RWPE1 (cell line): ENCODE data around the gene CRABP2.
A peak's percentile ranks its signal among the peaks of the same experiment; 100 is the strongest.

ENCODE experiments used
- CTCF ChIA-PET: fragments of 350-600 bp; sonication (Branson Sonifier 250); formaldehyde crosslinking; extraction: SDS; loops from one replicate; lab custom pipeline; 2021; lab: Yijun Ruan, JAX
- POLR2A ChIA-PET: fragments of 400-600 bp; formaldehyde crosslinking; extraction: SDS; loops from one replicate; lab custom pipeline; 2020; ENCODE audit warnings: antibody characterized with exemption; ENCODE audit not compliant: low non-redundant PET; lab: Yijun Ruan, JAX
- DNase-seq: peaks from one replicate; pipeline ENCODE4 v3.0.0; 2012; ENCODE audit warnings: low spot score
- H3K27ac ChIP-seq: fragments of 450-650 bp; 2 replicates; pipeline ENCODE4 v1.5.1; 2017
- TF ChIP-seq, protein P1 (sequence below): fragments of 450-650 bp; conservative IDR thresholded peaks from 2 replicates; pipeline ENCODE4 v1.5.1; 2017; ENCODE audit warnings: low read depth, mild to moderate bottlenecking

The CRABP2 gene

DNA sequence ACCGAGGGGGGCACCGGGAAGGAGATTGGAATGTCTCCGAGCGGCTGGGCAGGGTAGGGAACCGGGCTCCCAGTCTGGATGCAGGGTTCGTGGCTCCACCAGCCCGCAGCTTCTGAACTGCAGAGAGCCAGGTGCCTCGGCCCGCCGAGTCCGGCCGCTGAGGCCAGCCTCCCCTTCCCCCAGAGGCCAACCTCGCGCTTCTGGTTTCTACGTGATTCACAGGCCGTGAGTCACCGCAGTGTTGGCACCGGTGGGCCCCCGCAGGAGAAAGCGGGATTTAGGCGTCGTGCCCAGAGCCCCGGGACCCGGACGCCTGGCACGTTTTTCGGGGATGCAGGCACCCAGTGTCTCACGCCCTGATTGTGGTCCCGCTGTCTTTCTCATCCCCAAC is 458 bp downstream of the CRABP2 start:
- peak overlapping the region; percentile 95 for H3K27ac ChIP-seq
- DNase-seq, result peak; percentile 79
- POLR2A ChIA-PET, result interaction anchor here (1.5 kb wide), 1 partner anchor 13 kb away, joined by 5 read pairs; no protein-coding TSS in a partner anchor
- TF ChIP-seq, protein P1, sequence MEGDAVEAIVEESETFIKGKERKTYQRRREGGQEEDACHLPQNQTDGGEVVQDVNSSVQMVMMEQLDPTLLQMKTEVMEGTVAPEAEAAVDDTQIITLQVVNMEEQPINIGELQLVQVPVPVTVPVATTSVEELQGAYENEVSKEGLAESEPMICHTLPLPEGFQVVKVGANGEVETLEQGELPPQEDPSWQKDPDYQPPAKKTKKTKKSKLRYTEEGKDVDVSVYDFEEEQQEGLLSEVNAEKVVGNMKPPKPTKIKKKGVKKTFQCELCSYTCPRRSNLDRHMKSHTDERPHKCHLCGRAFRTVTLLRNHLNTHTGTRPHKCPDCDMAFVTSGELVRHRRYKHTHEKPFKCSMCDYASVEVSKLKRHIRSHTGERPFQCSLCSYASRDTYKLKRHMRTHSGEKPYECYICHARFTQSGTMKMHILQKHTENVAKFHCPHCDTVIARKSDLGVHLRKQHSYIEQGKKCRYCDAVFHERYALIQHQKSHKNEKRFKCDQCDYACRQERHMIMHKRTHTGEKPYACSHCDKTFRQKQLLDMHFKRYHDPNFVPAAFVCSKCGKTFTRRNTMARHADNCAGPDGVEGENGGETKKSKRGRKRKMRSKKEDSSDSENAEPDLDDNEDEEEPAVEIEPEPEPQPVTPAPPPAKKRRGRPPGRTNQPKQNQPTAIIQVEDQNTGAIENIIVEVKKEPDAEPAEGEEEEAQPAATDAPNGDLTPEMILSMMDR, result no peak
- CTCF ChIA-PET, result interaction anchor here (1.1 to 17.0 kb wide), 5 partner anchors 10 to 22 kb away, joined by 3 to 225 read pairs (median 6); partner anchors contain the start of genes ISG20L2 and METTL25B

DNA sequence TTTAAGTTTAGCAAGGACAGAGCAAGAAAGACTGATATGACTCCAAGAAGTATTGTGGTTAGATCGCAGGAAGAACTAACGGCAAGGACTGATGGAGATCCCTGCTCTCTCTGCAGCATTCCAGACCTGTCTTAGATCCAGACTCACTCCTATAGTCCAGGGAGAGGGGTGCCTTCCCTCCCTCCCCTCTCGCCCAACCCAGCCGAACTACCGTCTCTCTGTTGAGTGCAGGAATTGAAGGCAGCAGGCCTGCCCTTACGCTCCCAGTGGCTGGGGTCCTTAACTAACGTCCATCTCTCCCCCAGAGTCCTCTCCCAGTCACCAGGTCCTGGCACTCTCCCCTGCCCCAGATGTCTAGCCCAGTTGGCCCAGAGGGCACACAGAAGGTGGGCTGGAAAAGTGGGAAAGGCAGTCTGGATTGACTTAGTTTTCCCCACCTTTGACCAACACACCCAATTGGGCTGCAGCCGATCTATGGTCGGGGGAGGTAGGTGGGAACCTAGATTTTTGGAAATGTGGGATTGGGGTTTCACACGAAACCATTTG is 1.1 kb downstream of the CRABP2 start:
- ChIA-PET CTCF (interaction anchor here (1.1 to 17.0 kb wide), 2 partner anchors 14 kb away, joined by 5 to 225 read pairs; no protein-coding TSS in a partner anchor), POLR2A (interaction anchor here (1.5 kb wide), 1 partner anchor 12 kb away, joined by 5 read pairs; no protein-coding TSS in a partner anchor)
- no peak for DNase-seq
- TF ChIP-seq, protein P1, result no peak
- H3K27ac ChIP-seq, result peak overlapping the region; percentile 95

DNA sequence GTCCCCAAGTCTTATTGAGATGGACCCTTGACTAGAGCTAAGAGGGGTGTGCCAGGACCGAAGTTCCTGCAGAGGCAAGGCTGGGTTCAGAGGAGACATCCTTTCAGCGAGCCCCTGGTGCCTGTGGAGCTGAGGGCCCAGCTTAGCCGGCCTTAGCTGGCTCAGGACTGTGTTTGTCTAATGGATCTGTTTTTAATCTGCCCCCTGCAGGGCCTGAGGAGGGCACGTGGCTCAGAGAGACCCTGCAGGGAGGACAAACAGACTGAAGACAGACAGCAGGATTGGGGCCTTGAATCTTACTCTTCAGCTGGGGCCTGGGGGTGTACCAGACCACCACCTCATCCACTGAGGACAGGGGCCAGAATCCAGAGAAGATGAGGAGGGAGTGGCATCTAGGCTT is 1.6 kb downstream of the CRABP2 start:
- no peak for DNase-seq
- ChIA-PET CTCF (interaction anchor here (17.0 kb wide), 1 partner anchor 13 kb away, joined by 225 read pairs; no protein-coding TSS in a partner anchor), POLR2A (no interaction called here)
- TF ChIP-seq, protein P1, result no peak
- H3K27ac ChIP-seq, result peak overlapping the region; percentile 95

DNA sequence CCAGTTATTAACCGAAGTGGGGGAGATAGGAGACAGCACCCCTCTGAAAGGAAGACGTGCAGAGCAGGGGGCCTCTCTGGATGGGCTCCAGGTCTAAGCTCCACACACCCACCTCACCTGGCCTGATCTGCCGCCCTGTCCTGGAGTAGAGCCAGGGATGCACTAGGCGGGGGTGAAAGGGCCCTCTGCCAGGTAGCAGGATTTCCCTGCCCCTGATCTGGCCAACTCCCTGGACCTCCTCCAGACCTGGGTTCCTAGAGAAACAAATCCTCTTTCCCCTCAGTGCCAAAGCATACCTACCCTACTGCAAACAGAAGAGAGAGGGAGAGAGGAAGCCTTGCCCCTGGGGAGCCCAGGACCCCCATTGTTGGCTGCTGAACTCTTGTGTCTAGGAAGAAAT is 2.0 kb downstream of the CRABP2 start:
- ChIA-PET POLR2A (no interaction called here), CTCF (interaction anchor here (17.0 kb wide), 1 partner anchor 13 kb away, joined by 225 read pairs; no protein-coding TSS in a partner anchor)
- no peak for DNase-seq
- TF ChIP-seq, protein P1, result no peak
- peak overlapping the region; percentile 95 for H3K27ac ChIP-seq

DNA sequence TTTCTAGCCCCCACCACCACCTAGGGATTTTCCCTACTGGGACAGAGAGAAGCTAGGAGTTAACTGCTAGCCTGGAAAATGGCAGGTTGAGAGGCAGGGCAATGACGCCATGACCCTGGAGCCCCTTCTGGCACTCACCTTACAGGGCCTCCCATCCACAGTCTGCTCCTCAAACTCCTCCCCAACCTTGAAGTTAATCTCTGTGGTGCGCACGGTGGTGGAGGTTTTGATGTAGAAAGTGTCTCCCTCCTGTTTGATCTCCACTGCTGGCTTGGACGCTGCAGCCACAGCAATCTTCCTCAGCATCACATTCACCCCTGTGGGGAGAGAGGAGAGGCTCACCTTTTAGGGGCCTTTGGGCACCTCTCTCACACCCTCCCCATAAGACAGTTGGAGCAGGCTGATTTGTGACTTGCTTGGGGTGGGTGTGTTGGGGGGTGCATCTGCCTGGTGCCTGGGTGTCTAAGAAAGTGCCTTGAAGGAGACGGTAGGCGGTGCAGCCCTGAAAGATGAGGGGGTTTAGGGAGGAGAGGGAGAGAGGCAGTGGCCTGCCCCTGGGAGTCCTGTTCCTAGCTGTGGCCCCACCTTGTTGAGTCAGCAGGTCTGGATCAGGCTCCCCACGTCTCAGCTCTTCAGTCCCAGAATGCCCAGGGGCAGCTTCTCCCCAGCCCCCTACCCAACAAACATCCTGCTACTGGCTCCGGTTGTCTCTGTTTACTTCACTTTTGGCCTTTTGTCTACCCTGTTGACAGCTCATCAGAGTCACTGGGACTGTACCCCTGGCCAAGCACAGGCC is 4.4 kb downstream of the CRABP2 start:
- ChIA-PET POLR2A (no interaction called here), CTCF (interaction anchor here (0.9 to 17.0 kb wide), 3 partner anchors 10 to 25 kb away, joined by 4 to 225 read pairs (median 15); no protein-coding TSS in a partner anchor)
- no peak for DNase-seq

DNA sequence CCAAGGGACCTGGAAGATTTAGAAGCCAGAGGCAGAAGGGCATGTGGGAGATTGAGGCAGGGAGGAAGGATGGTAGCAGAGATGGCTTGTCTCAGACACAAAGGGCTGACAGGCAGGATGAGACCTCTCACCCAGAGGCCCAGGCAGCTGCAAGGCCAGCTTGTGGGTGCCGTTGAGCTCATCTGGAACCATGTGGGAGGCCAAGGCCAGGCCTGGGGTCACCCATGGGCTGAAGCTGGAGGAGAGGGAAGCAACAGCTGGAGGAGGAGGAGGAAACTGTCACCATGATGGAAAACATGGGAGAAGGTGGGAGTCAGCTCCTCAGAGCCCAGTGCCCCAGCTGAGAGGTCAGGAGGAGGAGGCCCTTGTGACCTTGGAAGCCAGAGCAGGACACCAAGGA is 6.4 kb downstream of the CRABP2 start:
- CTCF ChIA-PET, result interaction anchor here (0.7 to 1.0 kb wide), 2 partner anchors 9 to 27 kb away, joined by 3 read pairs; no protein-coding TSS in a partner anchor

More for the DNA sequence above, 4.4 kb downstream of the CRABP2 start:
- H3K27ac ChIP-seq, result peak overlapping the region; percentile 47
- TF ChIP-seq, protein P1, result no peak

More for the DNA sequence above, 6.4 kb downstream of the CRABP2 start:
- peak overlapping the region; percentile 18; the same call in 1 of the 2 replicates for H3K27ac ChIP-seq
- no peak for DNase-seq
- POLR2A ChIA-PET, result no interaction called here
- TF ChIP-seq, protein P1, result no peak
